Muscle of arm (tissue), 12 donors: ENCODE measurements around the gene TESPA1. TPM values are rescaled to one million over a fixed set of nuclear protein-coding genes. Genes with fewer than 3 reads are reported as not detected.
"Not testable (repeated sequence)": the region's sequence is repeated elsewhere in the genome, so short reads cannot be mapped to it uniquely, and the experiment has no call there.

Experiments
- DNase-seq: peaks from one replicate; pipeline ENCODE4 v3.0.0-alpha.2; 2013
- polyA plus RNA-seq, 12 donors: library from polyadenylated mRNA; unstranded; fragments of 120-200 nt; gene quantifications; one replicate each; pipeline ENCODE4 v1.2.1, GENCODE V29; 2013; ENCODE audit not compliant: insufficient read length in 12 of 12

TESPA1 gene
- polyA plus RNA-seq, 12 donors: 0.70 to 3.9 (median 1.6) TPM; not detected in 2

GRCh38 chr12:54949073-54949711 is 35.4 kb downstream of the TESPA1 start:
- no peak for DNase-seq

GRCh38 chr12:54948171-54948570 is 36.4 kb downstream of the TESPA1 start:
- no peak for DNase-seq

GRCh38 chr12:54945082-54945481 is 39.5 kb downstream of the TESPA1 start:
- no peak for DNase-seq

GRCh38 chr12:54943292-54943691 is 41.3 kb downstream of the TESPA1 start:
- not testable (repeated sequence) for DNase-seq

- DNase-seq: no peak
Observed at GRCh38 chr12:54941659-54942058, 42.9 kb downstream of the TESPA1 start.

- no peak for DNase-seq
Observed at GRCh38 chr12:54940727-54941315, 43.7 kb downstream of the TESPA1 start.

- DNase-seq: no peak
Observed at GRCh38 chr12:54937929-54938328, 46.6 kb downstream of the TESPA1 start.

- no peak for DNase-seq
Observed at GRCh38 chr12:54937376-54937775, 47.2 kb downstream of the TESPA1 start.

GRCh38 chr12:54936736-54937135 is 47.8 kb downstream of the TESPA1 start:
- DNase-seq: no peak

GRCh38 chr12:54935235-54935951 is 49.2 kb downstream of the TESPA1 start:
- no peak for DNase-seq

- no peak for DNase-seq
Observed at GRCh38 chr12:54934419-54934818, 50.1 kb downstream of the TESPA1 start.

GRCh38 chr12:54933376-54933775 is 51.2 kb downstream of the TESPA1 start:
- DNase-seq: no peak

GRCh38 chr12:54932691-54933090 is 51.9 kb downstream of the TESPA1 start:
- DNase-seq: no peak

GRCh38 chr12:54932038-54932437 is 52.5 kb downstream of the TESPA1 start:
- no peak for DNase-seq

GRCh38 chr12:54929998-54930397 is 54.6 kb downstream of the TESPA1 start:
- no peak for DNase-seq

- DNase-seq: no peak
Observed at GRCh38 chr12:54926246-54926645, 58.3 kb downstream of the TESPA1 start.

GRCh38 chr12:54924972-54925707 is 59.4 kb downstream of the TESPA1 start:
- DNase-seq: no peak

GRCh38 chr12:54917001-54917488 is 67.5 kb downstream of the TESPA1 start:
- no peak for DNase-seq
